Activated T-cell treated with anti-CD3 and anti-CD28 coated beads, Interleukin-2, amount 50 U/mL, for 4 hours (primary cell): ENCODE measurements around the gene PCDHB8. TPM values are rescaled to one million over a fixed set of nuclear protein-coding genes. Genes with fewer than 3 reads are reported as not detected.

ENCODE experiments used
- total RNA-seq, 3 donors: library from RNA; stranded (reverse); gene quantifications; one replicate each; pipeline ENCODE4 v1.2.1, GENCODE V29; 2021

PCDHB8 gene
- total RNA-seq, 3 donors from 2014 or later = not detected

Other genes with a start within 250 kb of the PCDHB8 start
- gene PCDHAC2, start 211.3 kb upstream of the PCDHB8 start, total RNA-seq = not detected
- gene PCDHB1, start 126.4 kb upstream of the PCDHB8 start, total RNA-seq = not detected
- under 1 TPM in 1 of 3 donors, not detected in 2; 0.19 TPM for gene PCDHB2, start 83.2 kb upstream of the PCDHB8 start, total RNA-seq
- not detected for gene PCDHB3, start 77.3 kb upstream of the PCDHB8 start, total RNA-seq
- not detected for gene PCDHB4, start 56.0 kb upstream of the PCDHB8 start, total RNA-seq
- under 1 TPM in 2 of 3 donors, not detected in 1; 0.13 to 0.16 TPM for gene PCDHB5, start 42.6 kb upstream of the PCDHB8 start, total RNA-seq
- gene PCDHB6, start 27.7 kb upstream of the PCDHB8 start, total RNA-seq = under 1 TPM in 1 of 3 donors, not detected in 2; 0.05 TPM
- gene PCDHB7, start 5.1 kb upstream of the PCDHB8 start, total RNA-seq = not detected
- gene PCDHB16, start 4.6 kb downstream of the PCDHB8 start, total RNA-seq = not detected
- gene PCDHB9, start 9.4 kb downstream of the PCDHB8 start, total RNA-seq = not detected
- under 1 TPM in 1 of 3 donors, not detected in 2; 0.08 TPM for gene PCDHB10, start 14.6 kb downstream of the PCDHB8 start, total RNA-seq
- not detected for gene PCDHB11, start 21.8 kb downstream of the PCDHB8 start, total RNA-seq
- gene PCDHB12, start 30.9 kb downstream of the PCDHB8 start, total RNA-seq = not detected
- gene PCDHB13, start 36.1 kb downstream of the PCDHB8 start, total RNA-seq = under 1 TPM; 0.08 to 0.16 (median 0.10) TPM
- under 1 TPM in 2 of 3 donors, not detected in 1; 0.08 TPM for gene PCDHB14, start 45.6 kb downstream of the PCDHB8 start, total RNA-seq
- gene PCDHB15, start 67.6 kb downstream of the PCDHB8 start, total RNA-seq = under 1 TPM in 1 of 3 donors, not detected in 2; 0.08 TPM
- gene SLC25A2, start 126.3 kb downstream of the PCDHB8 start, total RNA-seq = under 1 TPM in 1 of 3 donors, not detected in 2; 0.18 TPM
- gene TAF7, start 143.0 kb downstream of the PCDHB8 start, total RNA-seq = 10 to 100 TPM; 64.8 to 73.8 (median 70.4) TPM
- under 1 TPM; 0.05 to 0.11 (median 0.11) TPM for gene PCDHGA1, start 152.7 kb downstream of the PCDHB8 start, total RNA-seq
- gene PCDHGA2, start 161.0 kb downstream of the PCDHB8 start, total RNA-seq = under 1 TPM in 1 of 3 donors, not detected in 2; 0.05 TPM
- not detected for gene PCDHGA3, start 166.0 kb downstream of the PCDHB8 start, total RNA-seq
- under 1 TPM in 1 of 3 donors, not detected in 2; 0.13 TPM for gene PCDHGB1, start 172.3 kb downstream of the PCDHB8 start, total RNA-seq
- gene PCDHGA4, start 177.2 kb downstream of the PCDHB8 start, total RNA-seq = under 1 TPM; 0.08 to 0.30 (median 0.08) TPM
- under 1 TPM; 0.13 to 0.43 (median 0.40) TPM for gene PCDHGB2, start 182.2 kb downstream of the PCDHB8 start, total RNA-seq
- gene PCDHGA5, start 186.4 kb downstream of the PCDHB8 start, total RNA-seq = under 1 TPM; 0.05 to 0.13 (median 0.08) TPM
- under 1 TPM; 0.10 to 0.19 (median 0.13) TPM for gene PCDHGB3, start 192.5 kb downstream of the PCDHB8 start, total RNA-seq
- gene PCDHGA6, start 196.1 kb downstream of the PCDHB8 start, total RNA-seq = under 1 TPM; 0.13 to 0.27 (median 0.18) TPM
- gene PCDHGA7, start 205.0 kb downstream of the PCDHB8 start, total RNA-seq = under 1 TPM in 2 of 3 donors, not detected in 1; 0.08 to 0.11 TPM
- gene PCDHGB4, start 209.9 kb downstream of the PCDHB8 start, total RNA-seq = under 1 TPM; 0.08 to 0.22 (median 0.20) TPM
- gene PCDHGA8, start 214.8 kb downstream of the PCDHB8 start, total RNA-seq = not detected
- gene PCDHGB5, start 220.2 kb downstream of the PCDHB8 start, total RNA-seq = under 1 TPM; 0.26 to 0.91 (median 0.27) TPM
- gene PCDHGA9, start 225.0 kb downstream of the PCDHB8 start, total RNA-seq = under 1 TPM; 0.13 to 0.18 (median 0.16) TPM
- gene PCDHGB6, start 230.2 kb downstream of the PCDHB8 start, total RNA-seq = under 1 TPM; 0.08 to 0.22 (median 0.18) TPM
- gene PCDHGA10, start 235.2 kb downstream of the PCDHB8 start, total RNA-seq = under 1 TPM; 0.25 to 0.68 (median 0.40) TPM
- under 1 TPM in 1 of 3 donors, not detected in 2; 0.15 TPM for gene PCDHGB7, start 239.9 kb downstream of the PCDHB8 start, total RNA-seq
- under 1 TPM; 0.05 to 0.13 (median 0.05) TPM for gene PCDHGA11, start 243.3 kb downstream of the PCDHB8 start, total RNA-seq